ENCODE measurements around the gene TUBAL3. TPM values are rescaled to one million over a fixed set of nuclear protein-coding genes. Genes with fewer than 3 reads are reported as not detected.

The TUBAL3 gene
- total RNA-seq, 6 experiments from 2014 or later = not detected

DNA sequence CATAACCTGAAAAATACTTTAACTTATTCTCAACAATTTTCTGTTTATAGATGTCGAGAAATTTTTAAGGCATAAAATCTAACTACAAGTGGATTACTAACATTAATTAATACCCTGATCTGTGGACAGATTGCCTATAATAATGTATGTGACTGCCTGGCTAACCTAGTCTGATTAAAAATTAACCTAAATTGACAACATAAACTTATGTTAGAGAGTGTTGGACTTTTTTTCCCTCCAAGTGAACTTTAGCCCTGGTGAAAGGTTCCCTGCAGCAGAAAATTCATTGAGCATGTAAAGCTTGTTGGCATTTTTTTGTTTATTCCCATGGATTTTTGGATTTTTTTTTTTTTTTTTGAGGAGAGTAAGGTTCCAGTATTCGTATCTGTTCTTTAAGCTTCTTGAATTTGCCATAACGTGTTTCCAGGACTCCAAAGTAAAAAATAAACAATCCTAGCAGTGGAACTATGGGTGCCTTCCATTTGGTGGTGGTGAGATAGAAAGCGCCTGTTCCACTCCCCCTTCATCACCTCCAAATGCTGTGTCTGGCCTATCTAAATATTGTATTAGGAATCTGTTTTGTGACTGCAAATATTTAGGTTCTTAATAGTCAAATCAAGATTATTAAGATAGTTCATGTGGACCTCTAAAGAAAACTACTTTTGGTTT lies 43.8 kb upstream of the TUBAL3 start:
- peak overlapping the region; percentile 98 for H3K4me3 Mint-ChIP-seq
- no peak for DNase-seq
- H3K36me3 Mint-ChIP-seq (ENCODE audit: low read depth) = peaks cover 42% of the 10 kb centered on the region
- H3K4me1 Mint-ChIP-seq (ENCODE audit: low read depth) = peaks cover 53% of the 10 kb centered on the region
- TF ChIP-seq, protein P1, sequence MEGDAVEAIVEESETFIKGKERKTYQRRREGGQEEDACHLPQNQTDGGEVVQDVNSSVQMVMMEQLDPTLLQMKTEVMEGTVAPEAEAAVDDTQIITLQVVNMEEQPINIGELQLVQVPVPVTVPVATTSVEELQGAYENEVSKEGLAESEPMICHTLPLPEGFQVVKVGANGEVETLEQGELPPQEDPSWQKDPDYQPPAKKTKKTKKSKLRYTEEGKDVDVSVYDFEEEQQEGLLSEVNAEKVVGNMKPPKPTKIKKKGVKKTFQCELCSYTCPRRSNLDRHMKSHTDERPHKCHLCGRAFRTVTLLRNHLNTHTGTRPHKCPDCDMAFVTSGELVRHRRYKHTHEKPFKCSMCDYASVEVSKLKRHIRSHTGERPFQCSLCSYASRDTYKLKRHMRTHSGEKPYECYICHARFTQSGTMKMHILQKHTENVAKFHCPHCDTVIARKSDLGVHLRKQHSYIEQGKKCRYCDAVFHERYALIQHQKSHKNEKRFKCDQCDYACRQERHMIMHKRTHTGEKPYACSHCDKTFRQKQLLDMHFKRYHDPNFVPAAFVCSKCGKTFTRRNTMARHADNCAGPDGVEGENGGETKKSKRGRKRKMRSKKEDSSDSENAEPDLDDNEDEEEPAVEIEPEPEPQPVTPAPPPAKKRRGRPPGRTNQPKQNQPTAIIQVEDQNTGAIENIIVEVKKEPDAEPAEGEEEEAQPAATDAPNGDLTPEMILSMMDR (IDR thresholded peaks at IDR 0.05) = no peak
- no peaks in the 10 kb centered on the region; the same call in 1 of the 2 replicates for H3K27me3 Mint-ChIP-seq (ENCODE audit: insufficient read depth)
- peak overlapping the region; percentile 96 for H3K27ac Mint-ChIP-seq
- H3K9me3 Mint-ChIP-seq = no peaks in the 10 kb centered on the region

- Mint-ChIP-seq H3K4me3 (peak overlapping the region; percentile 98), H3K9me3 (no peaks in the 10 kb centered on the region), H3K27me3 (ENCODE audit: insufficient read depth) (no peaks in the 10 kb centered on the region; the same call in 1 of the 2 replicates), H3K27ac (peak overlapping the region; percentile 96), H3K4me1 (ENCODE audit: low read depth) (peaks cover 59% of the 10 kb centered on the region), H3K36me3 (ENCODE audit: low read depth) (peaks cover 35% of the 10 kb centered on the region)
- peak; percentile 19 for DNase-seq
- TF ChIP-seq, protein P1 (IDR thresholded peaks at IDR 0.05) = no peak
Measured at GRCh38 chr10:5447611-5448071, 43.0 kb upstream of the TUBAL3 start.

- no peaks in the 10 kb centered on the region for H3K9me3 Mint-ChIP-seq
- peaks cover 60% of the 10 kb centered on the region for H3K4me1 Mint-ChIP-seq (ENCODE audit: low read depth)
- H3K27ac Mint-ChIP-seq = peak overlapping the region; percentile 96
- no peak for DNase-seq
- peak overlapping the region; percentile 98 for H3K4me3 Mint-ChIP-seq
- peaks cover 30% of the 10 kb centered on the region for H3K36me3 Mint-ChIP-seq (ENCODE audit: low read depth)
- TF ChIP-seq, protein P1 (IDR thresholded peaks at IDR 0.05) = no peak
- no peaks in the 10 kb centered on the region; the same call in 1 of the 2 replicates for H3K27me3 Mint-ChIP-seq (ENCODE audit: insufficient read depth)
Measured at GRCh38 chr10:5447056-5447455, 42.4 kb upstream of the TUBAL3 start.

GRCh38 chr10:5446390-5446926 lies 41.8 kb upstream of the TUBAL3 start:
- H3K4me3 Mint-ChIP-seq = peak overlapping the region; percentile 98
- DNase-seq = peak; percentile 83
- H3K4me1 Mint-ChIP-seq (ENCODE audit: low read depth) = peaks cover 54% of the 10 kb centered on the region
- H3K36me3 Mint-ChIP-seq (ENCODE audit: low read depth) = peaks cover 26% of the 10 kb centered on the region
- H3K27ac Mint-ChIP-seq = peak overlapping the region; percentile 96
- H3K27me3 Mint-ChIP-seq (ENCODE audit: insufficient read depth) = no peaks in the 10 kb centered on the region; the same call in 1 of the 2 replicates
- no peaks in the 10 kb centered on the region for H3K9me3 Mint-ChIP-seq
- TF ChIP-seq, protein P1 (IDR thresholded peaks at IDR 0.05) = no peak

DNA sequence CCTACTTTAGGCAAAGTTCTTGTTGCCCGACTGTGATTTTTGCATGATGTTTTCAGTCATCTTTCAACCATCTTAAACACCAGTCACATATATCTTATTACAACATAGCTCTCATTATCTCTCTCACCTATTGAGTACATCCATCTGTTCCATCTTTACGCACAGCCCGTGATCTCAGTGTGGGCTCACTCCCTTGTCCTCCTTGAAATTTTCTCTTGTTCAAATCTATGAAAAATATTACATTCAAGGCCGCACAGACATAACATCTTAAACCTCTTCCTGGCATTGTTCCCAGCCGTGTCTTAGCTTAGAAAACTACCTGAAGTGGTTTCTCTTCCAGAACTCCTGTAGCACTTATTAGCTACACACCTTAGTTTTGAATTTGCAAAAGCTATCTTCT lies 40.4 kb upstream of the TUBAL3 start:
- H3K36me3 Mint-ChIP-seq (ENCODE audit: low read depth) = peaks cover 20% of the 10 kb centered on the region
- no peak overlapping the region for H3K4me3 Mint-ChIP-seq
- no peaks in the 10 kb centered on the region for H3K9me3 Mint-ChIP-seq
- DNase-seq = no peak
- H3K4me1 Mint-ChIP-seq (ENCODE audit: low read depth) = peaks cover 40% of the 10 kb centered on the region
- H3K27me3 Mint-ChIP-seq (ENCODE audit: insufficient read depth) = no peaks in the 10 kb centered on the region; the same call in 1 of the 2 replicates
- H3K27ac Mint-ChIP-seq = no peak overlapping the region
- TF ChIP-seq, protein P1 (IDR thresholded peaks at IDR 0.05) = no peak
